Esophagus mucosa (tissue), 1 donor: Measurements from ENCODE around the gene MYOC. TPM values are rescaled to one million over a fixed set of nuclear protein-coding genes. Genes with fewer than 3 reads are reported as not detected.
"Not testable (repeated sequence)": the region's sequence is repeated elsewhere in the genome, so short reads cannot be mapped to it uniquely, and the experiment has no call there.

Experiments used
- ATAC-seq: fragments of 200-7000 bp; cut with Tn5 transposase; one replicate; pipeline ENCODE4 v1.9.1; 2020
- total RNA-seq: library from RNA; stranded (reverse); gene quantifications from one replicate; pipeline ENCODE4 v1.2.4, GENCODE V29; 2023
- donor health status: DM: yes; HTN: yes; CAD: no.

The MYOC gene
- total RNA-seq: 0.20 TPM

- no peak for ATAC-seq
These were observed at the start of gene MYOC for GRCh38 chr1:171652234-171652822. MYOC (minus strand) TSS chr1:171652688; CDS start chr1:171652611, 77 bp downstream.

GRCh38 chr1:171699531-171699930 is 47.0 kb upstream of the MYOC start:
- ATAC-seq: no peak

- ATAC-seq: not testable (repeated sequence)
These were observed 43.3 kb upstream of the MYOC start for GRCh38 chr1:171695772-171696171.

GRCh38 chr1:171693541-171693940 is 41.1 kb upstream of the MYOC start:
- ATAC-seq: not testable (repeated sequence)

- no peak for ATAC-seq
These were observed 31.4 kb upstream of the MYOC start for GRCh38 chr1:171683870-171684269.

- ATAC-seq: no peak
These were observed 27.9 kb upstream of the MYOC start for GRCh38 chr1:171680339-171680738.

GRCh38 chr1:171676823-171677222 is 24.3 kb upstream of the MYOC start:
- no peak for ATAC-seq

- ATAC-seq: no peak
These were observed 22.2 kb upstream of the MYOC start for GRCh38 chr1:171674431-171675405.

- ATAC-seq: no peak
These were observed 18.3 kb upstream of the MYOC start for GRCh38 chr1:171670739-171671138.

- ATAC-seq: no peak
These were observed 15.9 kb upstream of the MYOC start for GRCh38 chr1:171668372-171668771.

GRCh38 chr1:171666114-171666769 is 13.8 kb upstream of the MYOC start:
- no peak for ATAC-seq

- ATAC-seq: no peak
These were observed 12.5 kb upstream of the MYOC start for GRCh38 chr1:171664976-171665375.

- ATAC-seq: no peak
These were observed 11.5 kb upstream of the MYOC start for GRCh38 chr1:171663854-171664575.

GRCh38 chr1:171663036-171663853 is 10.8 kb upstream of the MYOC start:
- no peak for ATAC-seq

- ATAC-seq: no peak
These were observed 8.7 kb upstream of the MYOC start for GRCh38 chr1:171661076-171661650.

- ATAC-seq: not testable (repeated sequence)
These were observed 3.7 kb upstream of the MYOC start for GRCh38 chr1:171656206-171656605.

- ATAC-seq: no peak
These were observed 3.2 kb upstream of the MYOC start for GRCh38 chr1:171655746-171656116.

- peak; percentile 49 for ATAC-seq
These were observed 2.7 kb upstream of the MYOC start for GRCh38 chr1:171654942-171655745.

- no peak for ATAC-seq
These were observed 1.9 kb upstream of the MYOC start for GRCh38 chr1:171654201-171654941.

GRCh38 chr1:171653796-171654195 is 1.3 kb upstream of the MYOC start:
- ATAC-seq: no peak
